Prostate gland (tissue), 2 donors: ENCODE results near the gene ANKRD30A. TPM values are rescaled to one million over a fixed set of nuclear protein-coding genes. Genes with fewer than 3 reads are reported as not detected.

Experiments used
- DNase-seq: peaks from one replicate; pipeline ENCODE4 v3.0.0-alpha.2; 2019; ENCODE audit warnings: low spot score
- H3K27ac ChIP-seq, 2 donors: fragments of 200-600 bp; sonication (generic); 2 replicates each; pipeline ENCODE4 v1.5.1; 2017 to 2019
- H3K27me3 ChIP-seq: fragments of 200-600 bp; sonication (generic); replicated peaks from 2 replicates; pipeline ENCODE4 v1.5.1; 2019; ENCODE audit not compliant: insufficient read depth
- H3K36me3 ChIP-seq, 2 donors: fragments of 200-600 bp; sonication (generic); 1 replicate in 1 of 2; 2 replicates in 1 of 2; pipeline versions ENCODE4 v1.5.1 to v1.8.1; 2017 to 2019
- H3K4me1 ChIP-seq: fragments of 200-600 bp; sonication (generic); replicated peaks from 2 replicates; pipeline ENCODE4 v1.5.1; 2019
- H3K4me3 ChIP-seq, 2 donors: fragments of 200-600 bp; sonication (generic); 2 replicates each; pipeline ENCODE4 v1.5.1; 2017 to 2019
- H3K9me3 ChIP-seq: fragments of 200-600 bp; sonication (generic); 2 replicates; pipeline ENCODE4 v1.5.1; 2017
- CTCF ChIP-seq, 4 experiments: fragments of 200-600 bp in 2 of 4; fragments of 450-650 bp in 2 of 4; sonication (generic) in 2 of 4; IDR thresholded peaks; 1 replicate in 3 of 4; 2 replicates in 1 of 4; pipeline ENCODE4 v1.5.1; 2016 to 2019; ENCODE audit warnings: antibody characterized with exemption in 4 of 4, mild to moderate bottlenecking in 2 of 4, moderate library complexity in 2 of 4
- POLR2A ChIP-seq: fragments of 450-650 bp; IDR thresholded peaks from one replicate; pipeline ENCODE4 v1.6.1; 2016; ENCODE audit warnings: antibody characterized with exemption, mild to moderate bottlenecking
- POLR2AphosphoS5 ChIP-seq: sonication (generic); formaldehyde crosslinking; IDR thresholded peaks from one replicate; pipeline ENCODE4 v1.6.1; 2017; ENCODE audit warnings: antibody characterized with exemption
- WGBS: methylation state at CpG from one replicate; pipeline ENCODE4 v1.1.5; 2018; 5-methylcytosine and 5-hydroxymethylcytosine counted together
- intact Hi-C: fragments of 100-400 bp; cut with DNase I; formaldehyde crosslinking; loops from one replicate; pipeline ENCODE4 v1.14.2; 2022
- total RNA-seq, 2 donors: library from RNA; depleted of rRNA; stranded (reverse); fragments of >200 nt; gene quantifications; one replicate each; pipeline ENCODE4 v1.1.0, GENCODE V29; 2016

ANKRD30A gene
- total RNA-seq, 2 donors from 2014 or later, result 1.5 TPM; not detected in 1

- no peak for DNase-seq
- no peaks in the 10 kb centered on the region for H3K36me3 ChIP-seq
- H3K4me1 ChIP-seq, result no peaks in the 10 kb centered on the region
- H3K27me3 ChIP-seq, result no peaks in the 10 kb centered on the region
- no peak overlapping the region for H3K4me3 ChIP-seq
- WGBS, result 95% methylated on average over 3 of the region's 3 CpGs
- no peak for TF ChIP-seq POLR2AphosphoS5
- TF ChIP-seq CTCF (IDR thresholded peaks at IDR 0.05), result no peak
- no peak overlapping the region for H3K27ac ChIP-seq
- H3K9me3 ChIP-seq, result no peaks in the 10 kb centered on the region
- intact Hi-C loops, result no loop called here
Observed at GRCh38 chr10:37206132-37206531, 80.7 kb downstream of the ANKRD30A start.

GRCh38 chr10:37220866-37221265 lies 95.5 kb downstream of the ANKRD30A start:
- Histone ChIP-seq H3K9me3 (no peaks in the 10 kb centered on the region), H3K4me1 (no peaks in the 10 kb centered on the region), H3K4me3 (no peak overlapping the region), H3K27ac (no peak overlapping the region), H3K36me3 (no peaks in the 10 kb centered on the region), H3K27me3 (no peaks in the 10 kb centered on the region)
- TF ChIP-seq POLR2A, result no peak
- WGBS, result 0% methylated on average over 1 of the region's 1 CpG
- intact Hi-C loops, result no loop called here
- DNase-seq, result no peak

- no peaks in the 10 kb centered on the region for H3K36me3 ChIP-seq
- no peak overlapping the region for H3K4me3 ChIP-seq
- H3K9me3 ChIP-seq, result no peaks in the 10 kb centered on the region
- TF ChIP-seq POLR2A (no peak), CTCF (IDR thresholded peaks at IDR 0.05) (no peak), POLR2AphosphoS5 (no peak)
- intact Hi-C loops, result no loop called here
- H3K4me1 ChIP-seq, result no peaks in the 10 kb centered on the region
- no peaks in the 10 kb centered on the region for H3K27me3 ChIP-seq
- no peak overlapping the region for H3K27ac ChIP-seq
- 25% methylated on average over 2 of the region's 2 CpGs for WGBS
- no peak for DNase-seq
Observed at GRCh38 chr10:37222046-37222445, 96.6 kb downstream of the ANKRD30A start.

- Histone ChIP-seq H3K27ac (no peak overlapping the region), H3K4me1 (no peaks in the 10 kb centered on the region), H3K4me3 (no peak overlapping the region), H3K9me3 (no peaks in the 10 kb centered on the region), H3K27me3 (peaks cover 3% of the 10 kb centered on the region), H3K36me3 (no peaks in the 10 kb centered on the region)
- no peak for DNase-seq
- 84% methylated on average over 2 of the region's 2 CpGs for WGBS
- intact Hi-C loops, result no loop called here
- TF ChIP-seq POLR2AphosphoS5 (no peak), POLR2A (no peak), CTCF (IDR thresholded peaks at IDR 0.05) (no peak)
Observed at GRCh38 chr10:37225163-37225562, 99.8 kb downstream of the ANKRD30A start.

- Histone ChIP-seq H3K9me3 (no peaks in the 10 kb centered on the region), H3K27me3 (peaks cover 3% of the 10 kb centered on the region), H3K27ac (no peak overlapping the region), H3K4me3 (no peak overlapping the region), H3K36me3 (no peaks in the 10 kb centered on the region), H3K4me1 (no peaks in the 10 kb centered on the region)
- intact Hi-C loops, result no loop called here
- no peak for DNase-seq
- TF ChIP-seq CTCF (IDR thresholded peaks at IDR 0.05) (no peak), POLR2A (no peak), POLR2AphosphoS5 (no peak)
Observed at GRCh38 chr10:37226524-37226923, 101.1 kb downstream of the ANKRD30A start.
